ENCODE results near the gene RABGAP1L.

DNA sequence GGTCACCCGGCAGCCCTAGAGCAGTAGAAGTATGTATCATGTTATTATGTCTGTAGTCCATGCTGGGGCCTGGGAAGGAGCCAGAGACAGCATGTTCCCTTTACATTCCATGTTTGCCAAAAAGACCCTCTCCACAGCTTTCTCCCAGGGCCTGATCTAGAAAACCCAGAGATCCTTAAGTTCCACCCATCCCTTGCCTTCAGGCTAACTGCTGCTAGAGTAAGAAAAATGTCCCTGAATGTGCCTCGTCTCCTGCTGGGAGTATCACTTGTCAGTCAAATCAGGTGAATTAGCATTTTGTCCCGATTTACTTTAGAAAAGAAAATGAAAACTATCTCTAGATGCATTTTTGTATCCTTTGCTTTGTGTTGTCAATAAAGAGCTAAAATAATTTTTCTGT is 877.2 kb downstream of the RABGAP1L start:
- TF ChIP-seq, protein P1, sequence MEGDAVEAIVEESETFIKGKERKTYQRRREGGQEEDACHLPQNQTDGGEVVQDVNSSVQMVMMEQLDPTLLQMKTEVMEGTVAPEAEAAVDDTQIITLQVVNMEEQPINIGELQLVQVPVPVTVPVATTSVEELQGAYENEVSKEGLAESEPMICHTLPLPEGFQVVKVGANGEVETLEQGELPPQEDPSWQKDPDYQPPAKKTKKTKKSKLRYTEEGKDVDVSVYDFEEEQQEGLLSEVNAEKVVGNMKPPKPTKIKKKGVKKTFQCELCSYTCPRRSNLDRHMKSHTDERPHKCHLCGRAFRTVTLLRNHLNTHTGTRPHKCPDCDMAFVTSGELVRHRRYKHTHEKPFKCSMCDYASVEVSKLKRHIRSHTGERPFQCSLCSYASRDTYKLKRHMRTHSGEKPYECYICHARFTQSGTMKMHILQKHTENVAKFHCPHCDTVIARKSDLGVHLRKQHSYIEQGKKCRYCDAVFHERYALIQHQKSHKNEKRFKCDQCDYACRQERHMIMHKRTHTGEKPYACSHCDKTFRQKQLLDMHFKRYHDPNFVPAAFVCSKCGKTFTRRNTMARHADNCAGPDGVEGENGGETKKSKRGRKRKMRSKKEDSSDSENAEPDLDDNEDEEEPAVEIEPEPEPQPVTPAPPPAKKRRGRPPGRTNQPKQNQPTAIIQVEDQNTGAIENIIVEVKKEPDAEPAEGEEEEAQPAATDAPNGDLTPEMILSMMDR (IDR thresholded peaks at IDR 0.05; ENCODE audit: low read depth, low read length, missing input control): no peak
- TF ChIP-seq HNF4G (IDR thresholded peaks at IDR 0.05): no peak
- TF ChIP-seq, protein P2, sequence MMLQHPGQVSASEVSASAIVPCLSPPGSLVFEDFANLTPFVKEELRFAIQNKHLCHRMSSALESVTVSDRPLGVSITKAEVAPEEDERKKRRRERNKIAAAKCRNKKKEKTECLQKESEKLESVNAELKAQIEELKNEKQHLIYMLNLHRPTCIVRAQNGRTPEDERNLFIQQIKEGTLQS (IDR thresholded peaks at IDR 0.05): no peak

Measured in liver (tissue), 3 donors.